Measurements from ENCODE around the gene BMP2K. TPM values are rescaled to one million over a fixed set of nuclear protein-coding genes. Genes with fewer than 3 reads are reported as not detected.
A peak's percentile ranks its signal among the peaks of the same experiment; 100 is the strongest.

Gene BMP2K
- total RNA-seq, 6 donors from 2014 or later: 34.2 to 50.3 (median 42.1) TPM

DNA sequence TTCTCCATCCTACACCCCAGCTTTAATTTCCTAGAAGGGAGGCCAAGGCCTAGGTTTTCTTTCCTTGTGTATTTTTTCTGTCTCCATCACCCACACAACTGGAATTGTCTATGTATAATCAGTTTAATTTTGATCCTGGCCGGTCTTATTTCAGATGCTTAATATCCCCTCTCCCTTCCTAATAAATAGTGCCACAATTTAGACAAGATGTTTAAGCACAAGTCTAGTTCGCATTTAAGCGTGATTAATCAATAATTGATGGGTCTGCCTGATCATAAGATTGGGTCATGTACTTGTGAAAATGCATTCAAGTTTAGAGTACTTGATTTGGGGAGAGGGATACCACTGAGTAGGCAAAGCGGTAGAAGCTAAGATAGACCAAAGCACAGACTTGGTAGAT is 2.4 kb downstream of the BMP2K start:
- 91 to 98% methylated on average over 4 of the region's 4 CpGs for WGBS, 2 donors
- TF ChIP-seq POLR2A (IDR thresholded peaks at IDR 0.05): no peak
- no peak for TF ChIP-seq POLR2AphosphoS5 (IDR thresholded peaks at IDR 0.05)
- TF ChIP-seq EP300 (IDR thresholded peaks at IDR 0.05): no peak
- TF ChIP-seq, protein P1, sequence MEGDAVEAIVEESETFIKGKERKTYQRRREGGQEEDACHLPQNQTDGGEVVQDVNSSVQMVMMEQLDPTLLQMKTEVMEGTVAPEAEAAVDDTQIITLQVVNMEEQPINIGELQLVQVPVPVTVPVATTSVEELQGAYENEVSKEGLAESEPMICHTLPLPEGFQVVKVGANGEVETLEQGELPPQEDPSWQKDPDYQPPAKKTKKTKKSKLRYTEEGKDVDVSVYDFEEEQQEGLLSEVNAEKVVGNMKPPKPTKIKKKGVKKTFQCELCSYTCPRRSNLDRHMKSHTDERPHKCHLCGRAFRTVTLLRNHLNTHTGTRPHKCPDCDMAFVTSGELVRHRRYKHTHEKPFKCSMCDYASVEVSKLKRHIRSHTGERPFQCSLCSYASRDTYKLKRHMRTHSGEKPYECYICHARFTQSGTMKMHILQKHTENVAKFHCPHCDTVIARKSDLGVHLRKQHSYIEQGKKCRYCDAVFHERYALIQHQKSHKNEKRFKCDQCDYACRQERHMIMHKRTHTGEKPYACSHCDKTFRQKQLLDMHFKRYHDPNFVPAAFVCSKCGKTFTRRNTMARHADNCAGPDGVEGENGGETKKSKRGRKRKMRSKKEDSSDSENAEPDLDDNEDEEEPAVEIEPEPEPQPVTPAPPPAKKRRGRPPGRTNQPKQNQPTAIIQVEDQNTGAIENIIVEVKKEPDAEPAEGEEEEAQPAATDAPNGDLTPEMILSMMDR (IDR thresholded peaks at IDR 0.05): no peak
- Histone ChIP-seq H3K4me3 (peak overlapping the region in 2 of 4 donors; percentile 14 to 93), H3K36me3 (no peaks in the 10 kb centered on the region), H3K9me3 (no peaks in the 10 kb centered on the region), H3K4me1 (peaks cover 12 to 39% (median 19%) of the 10 kb centered on the region in 4 donors), H3K27me3 (no peaks in the 10 kb centered on the region), H3K27ac (no peak overlapping the region)
- DNase-seq (no peak), ATAC-seq (ENCODE audit: low FRiP score in 2 of 2) (no peak)

DNA sequence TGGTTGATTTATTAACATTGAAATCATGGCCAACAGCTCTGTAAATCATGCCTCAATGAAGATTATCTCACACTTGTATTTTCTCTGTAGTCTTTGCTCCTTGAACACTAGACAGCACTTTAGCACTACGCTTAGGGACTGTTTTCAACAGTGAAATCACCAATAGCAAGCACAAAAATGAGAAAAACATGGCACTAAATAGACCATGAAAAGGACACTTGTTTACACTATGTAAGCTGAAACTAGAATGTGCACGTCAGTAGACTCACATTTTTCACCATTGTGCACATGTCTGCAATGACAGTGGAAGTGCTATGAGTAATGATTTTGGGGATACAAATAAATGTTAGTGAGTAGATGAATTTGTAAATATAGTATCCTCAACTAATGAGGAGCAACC is 3.1 kb downstream of the BMP2K start:
- Histone ChIP-seq H3K4me3 (no peak overlapping the region), H3K27ac (no peak overlapping the region), H3K9me3 (no peaks in the 10 kb centered on the region), H3K4me1 (peaks cover 17 to 46% (median 22%) of the 10 kb centered on the region in 4 donors), H3K36me3 (no peaks in the 10 kb centered on the region), H3K27me3 (no peaks in the 10 kb centered on the region)
- WGBS, 2 donors: 77 to 78% methylated on average over 2 of the region's 2 CpGs
- TF ChIP-seq POLR2AphosphoS5 (IDR thresholded peaks at IDR 0.05) (no peak), EP300 (IDR thresholded peaks at IDR 0.05) (no peak), POLR2A (IDR thresholded peaks at IDR 0.05) (no peak)
- TF ChIP-seq, protein P1 (IDR thresholded peaks at IDR 0.05): no peak
- DNase-seq: no peak
- no peak for ATAC-seq (ENCODE audit: low FRiP score in 2 of 2)

DNA sequence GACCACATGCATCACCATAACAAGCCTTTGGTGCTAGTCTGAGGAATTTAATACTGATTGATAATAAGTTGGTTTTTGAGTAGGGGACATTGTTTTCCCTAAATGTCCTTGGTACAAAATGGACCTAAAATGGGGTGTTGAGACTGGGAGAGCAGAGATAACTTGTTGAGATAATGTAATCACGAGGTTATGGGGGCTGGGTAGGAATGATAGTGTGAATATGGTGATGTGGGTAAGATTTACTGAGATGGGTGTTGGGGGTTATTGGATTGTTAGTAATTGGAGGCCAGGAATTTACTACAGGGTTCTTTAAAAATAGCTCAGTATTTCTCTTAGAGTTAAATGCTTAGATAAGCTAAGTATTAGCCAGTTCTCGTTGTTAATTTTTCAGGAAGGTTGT is 3.9 kb downstream of the BMP2K start:
- Histone ChIP-seq H3K27me3 (no peaks in the 10 kb centered on the region), H3K36me3 (no peaks in the 10 kb centered on the region), H3K27ac (no peak overlapping the region), H3K4me1 (peaks cover 11 to 50% (median 21%) of the 10 kb centered on the region in 4 donors), H3K4me3 (no peak overlapping the region), H3K9me3 (no peaks in the 10 kb centered on the region)
- DNase-seq (no peak), ATAC-seq (ENCODE audit: low FRiP score in 2 of 2) (no peak)
- 77 to 78% methylated on average over 2 of the region's 2 CpGs for WGBS, 2 donors
- TF ChIP-seq POLR2A (IDR thresholded peaks at IDR 0.05): no peak
- TF ChIP-seq, protein P1 (IDR thresholded peaks at IDR 0.05): no peak
- TF ChIP-seq EP300 (IDR thresholded peaks at IDR 0.05): no peak
- no peak for TF ChIP-seq POLR2AphosphoS5 (IDR thresholded peaks at IDR 0.05)

DNA sequence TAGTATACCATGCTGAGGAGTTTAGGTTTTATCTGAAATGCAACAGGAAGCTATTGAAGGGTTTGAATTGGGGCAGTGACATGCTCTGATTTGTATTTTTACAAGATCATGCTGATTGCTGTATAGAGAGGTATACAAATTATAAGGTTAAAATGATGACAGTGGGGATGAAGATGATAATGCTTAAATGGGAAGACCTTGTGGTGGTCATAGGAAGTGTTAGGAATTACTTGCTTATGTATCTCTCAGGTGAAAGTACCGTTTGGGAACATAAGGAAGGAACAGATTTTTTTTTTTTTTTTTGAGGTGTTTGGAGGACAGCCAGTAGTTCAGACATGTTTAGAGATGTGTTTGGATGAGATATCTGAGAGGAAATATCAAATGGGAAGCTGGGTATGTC is 5.0 kb downstream of the BMP2K start:
- TF ChIP-seq POLR2A (IDR thresholded peaks at IDR 0.05): no peak
- TF ChIP-seq POLR2AphosphoS5 (IDR thresholded peaks at IDR 0.05): no peak
- TF ChIP-seq EP300 (IDR thresholded peaks at IDR 0.05): no peak
- TF ChIP-seq, protein P1 (IDR thresholded peaks at IDR 0.05): no peak
- peak overlapping the region in 1 of 4 donors; percentile 3 for H3K27ac ChIP-seq
- no peaks in the 10 kb centered on the region for H3K27me3 ChIP-seq
- peaks cover 11 to 48% (median 21%) of the 10 kb centered on the region in 4 donors for H3K4me1 ChIP-seq
- no peak for ATAC-seq (ENCODE audit: low FRiP score in 2 of 2)
- H3K36me3 ChIP-seq: no peaks in the 10 kb centered on the region
- 17 to 19% methylated on average over 1 of the region's 1 CpG for WGBS, 2 donors
- no peaks in the 10 kb centered on the region for H3K9me3 ChIP-seq
- no peak for DNase-seq
- H3K4me3 ChIP-seq: no peak overlapping the region

DNA sequence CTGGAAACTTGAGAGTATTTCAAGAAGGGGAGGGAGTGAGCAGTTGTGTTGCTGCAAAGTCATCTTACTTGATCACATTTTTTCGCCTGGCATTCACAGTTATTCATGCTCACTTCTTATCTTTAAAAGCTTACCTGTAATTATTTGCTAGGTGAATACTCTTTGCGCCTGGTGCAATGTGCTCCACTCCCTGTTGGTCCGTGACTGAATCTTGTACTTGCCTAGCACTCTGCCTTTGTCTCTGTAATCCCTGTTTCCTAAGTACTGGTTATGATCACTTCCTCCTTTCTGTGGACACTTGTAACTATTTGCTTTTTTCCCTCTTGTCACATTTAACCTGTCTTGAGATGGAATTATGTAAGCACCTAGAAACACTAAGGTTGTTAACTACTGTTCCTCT is 5.8 kb downstream of the BMP2K start:
- H3K9me3 ChIP-seq: no peaks in the 10 kb centered on the region
- DNase-seq: no peak
- peaks cover 10 to 46% (median 21%) of the 10 kb centered on the region in 4 donors for H3K4me1 ChIP-seq
- ATAC-seq (ENCODE audit: low FRiP score in 2 of 2): peak; percentile 63 to 85
- H3K27ac ChIP-seq: peak overlapping the region in 1 of 4 donors; percentile 1
- WGBS, 2 donors: 48 to 66% methylated on average over 3 of the region's 3 CpGs
- TF ChIP-seq EP300 (IDR thresholded peaks at IDR 0.05): no peak
- TF ChIP-seq, protein P1 (IDR thresholded peaks at IDR 0.05): no peak
- TF ChIP-seq POLR2AphosphoS5 (IDR thresholded peaks at IDR 0.05): peak in 1 of 2 donors; percentile 15
- peak in 1 of 4 donors; percentile 23 for TF ChIP-seq POLR2A (IDR thresholded peaks at IDR 0.05)
- H3K4me3 ChIP-seq: no peak overlapping the region
- no peaks in the 10 kb centered on the region for H3K36me3 ChIP-seq
- no peaks in the 10 kb centered on the region for H3K27me3 ChIP-seq
